ENCODE data around the gene TBC1D22A. TPM values are rescaled to one million over a fixed set of nuclear protein-coding genes. Genes with fewer than 3 reads are reported as not detected.
"Not testable (repeated sequence)": the region's sequence is repeated elsewhere in the genome, so short reads cannot be mapped to it uniquely, and the experiment has no call there.

The TBC1D22A gene
- total RNA-seq, 6 experiments from 2014 or later: 10.9 to 18.1 (median 14.0) TPM

- Histone ChIP-seq H3K4me3 (no peak overlapping the region), H3K4me1 (no peaks in the 10 kb centered on the region), H3K27me3 (no peaks in the 10 kb centered on the region), H3K9me3 (no peaks in the 10 kb centered on the region), H3K36me3 (no peaks in the 10 kb centered on the region), H3K27ac (no peak overlapping the region)
- 68% methylated on average over 4 of the region's 20 CpGs for WGBS (ENCODE audit: insufficient coverage, low coverage, low lambda C conversion rate, missing lambda C conversion rate)
- TF ChIP-seq POLR2A (IDR thresholded peaks at IDR 0.05) (no peak), CTCF (IDR thresholded peaks at IDR 0.05) (no peak)
- ATAC-seq: no peak
- intact Hi-C loops (cut with DNase I): no loop called here
- peak in 2 of 3 donors; percentile 6 to 45 for DNase-seq
These were observed 285.9 kb downstream of the TBC1D22A start for GRCh38 chr22:47048123-47049077.

- intact Hi-C loops (cut with DNase I): no loop called here
- no peak for TF ChIP-seq POLR2A (IDR thresholded peaks at IDR 0.05)
- no peak for TF ChIP-seq CTCF (IDR thresholded peaks at IDR 0.05)
- H3K27me3 ChIP-seq: no peaks in the 10 kb centered on the region
- no peak overlapping the region for H3K4me3 ChIP-seq
- H3K4me1 ChIP-seq: no peaks in the 10 kb centered on the region
- no peaks in the 10 kb centered on the region for H3K9me3 ChIP-seq
- peak in 2 of 3 donors; percentile 4 to 32 for DNase-seq
- ATAC-seq: no peak
- H3K36me3 ChIP-seq: no peaks in the 10 kb centered on the region
- 89% methylated on average over 14 of the region's 17 CpGs for WGBS (ENCODE audit: insufficient coverage, low coverage, low lambda C conversion rate, missing lambda C conversion rate)
- H3K27ac ChIP-seq: no peak overlapping the region
These were observed 286.7 kb downstream of the TBC1D22A start for GRCh38 chr22:47049078-47049624.

GRCh38 chr22:47049736-47050400 lies 287.4 kb downstream of the TBC1D22A start:
- H3K36me3 ChIP-seq, H3K27me3 ChIP-seq, H3K9me3 ChIP-seq, ATAC-seq, DNase-seq, H3K4me3 ChIP-seq, H3K27ac ChIP-seq, H3K4me1 ChIP-seq: not testable (repeated sequence)
- intact Hi-C loops (cut with DNase I): loop anchor here in 1 of 2 donors (10.0 kb wide), 1 partner anchor 205 kb away; no protein-coding TSS in a partner anchor
- WGBS (ENCODE audit: insufficient coverage, low coverage, low lambda C conversion rate, missing lambda C conversion rate): 94% methylated on average over 16 of the region's 17 CpGs

- ATAC-seq (no peak), DNase-seq (peak in 2 of 3 donors; percentile 18 to 43)
- no peak overlapping the region for H3K27ac ChIP-seq
- no peaks in the 10 kb centered on the region for H3K9me3 ChIP-seq
- no peak for TF ChIP-seq CTCF (IDR thresholded peaks at IDR 0.05)
- no peaks in the 10 kb centered on the region for H3K36me3 ChIP-seq
- H3K4me1 ChIP-seq: no peaks in the 10 kb centered on the region
- WGBS (ENCODE audit: insufficient coverage, low coverage, low lambda C conversion rate, missing lambda C conversion rate): 84% methylated on average over 9 of the region's 20 CpGs
- intact Hi-C loops (cut with DNase I): loop anchor here in 1 of 2 donors (10.0 kb wide), 1 partner anchor 206 kb away; no protein-coding TSS in a partner anchor
- no peaks in the 10 kb centered on the region for H3K27me3 ChIP-seq
- no peak overlapping the region for H3K4me3 ChIP-seq
These were observed 288.1 kb downstream of the TBC1D22A start for GRCh38 chr22:47050401-47051051.

All from right lobe of liver (tissue), 6 donors.